Urinary bladder (tissue), 4 donors: ENCODE data around the gene TP53AIP1. TPM values are rescaled to one million over a fixed set of nuclear protein-coding genes. Genes with fewer than 3 reads are reported as not detected.

Experiments used
- DNase-seq: peaks from one replicate; pipeline ENCODE4 v3.0.0-alpha.2; 2015; ENCODE audit errors: extremely low spot score
- H3K27ac ChIP-seq: one replicate; pipeline ENCODE4 v1.5.1; 2013; ENCODE audit warnings: low read depth, mild to moderate bottlenecking, moderate library complexity
- H3K36me3 ChIP-seq: one replicate; pipeline ENCODE4 v1.6.1; 2013; ENCODE audit warnings: mild to moderate bottlenecking, moderate library complexity; ENCODE audit not compliant: insufficient read depth
- H3K4me1 ChIP-seq: one replicate; pipeline ENCODE4 v1.6.1; 2013; ENCODE audit warnings: mild to moderate bottlenecking, moderate library complexity; ENCODE audit not compliant: insufficient read depth
- H3K4me3 ChIP-seq: one replicate; pipeline ENCODE4 v1.5.1; 2013; ENCODE audit warnings: low read depth, low read length
- WGBS: extraction: QIAGEN DNeasy Blood & Tissue Kit; methylation state at CpG from one replicate; pipeline ENCODE4 v1.1.7; 2013; 5-methylcytosine and 5-hydroxymethylcytosine counted together
- polyA plus RNA-seq: library from polyadenylated mRNA; stranded (reverse); fragments of 200-250 nt; gene quantifications from one replicate; pipeline ENCODE4 v1.2.3, GENCODE V29; 2013
- total RNA-seq: library from RNA; depleted of rRNA; stranded (reverse); fragments of >200 nt; gene quantifications from one replicate; pipeline ENCODE4 v1.2.3, GENCODE V29; 2014
- donor health status: healthy with polysubstance abuse.
- donor health status: healthy.

The TP53AIP1 gene
- total and polyA plus RNA-seq, 2 donors, result 0.11 TPM; not detected in 1

DNA sequence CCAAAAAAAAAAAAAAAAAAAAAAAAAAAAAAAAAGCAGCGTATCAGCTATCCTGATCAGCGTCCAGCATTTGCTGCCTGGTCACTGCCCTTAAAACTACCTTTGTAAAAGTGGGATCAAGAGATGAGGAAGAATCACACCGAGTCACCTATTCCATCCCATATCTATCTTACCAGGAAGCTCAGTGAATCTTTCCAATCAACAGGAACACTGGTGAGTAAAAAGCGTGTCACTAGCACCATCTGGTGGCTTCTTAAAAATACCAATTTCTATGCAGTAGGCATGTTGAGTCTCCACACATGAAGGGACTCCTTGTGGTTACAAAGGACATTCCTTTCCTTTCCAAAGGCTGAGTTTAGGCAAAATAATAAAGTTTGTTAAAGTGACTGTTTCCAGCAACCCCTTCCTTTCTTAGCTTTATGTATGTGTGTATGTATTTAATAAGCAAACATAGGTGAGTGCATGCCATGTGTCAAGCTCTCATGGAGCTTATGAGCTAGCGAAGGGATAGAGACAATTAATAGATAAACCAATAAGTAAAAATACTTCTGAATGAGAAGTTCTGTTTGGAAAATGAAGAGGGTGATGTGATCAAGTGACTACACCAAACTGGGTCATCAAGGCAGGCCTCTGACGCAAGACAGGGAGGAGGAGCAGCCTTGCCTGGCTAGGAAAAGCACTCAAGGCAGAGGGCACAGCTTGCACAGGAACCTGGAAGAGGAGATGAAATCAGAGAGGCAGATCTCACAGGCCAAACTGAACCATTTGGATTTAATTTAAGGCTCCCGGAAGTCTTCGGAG is 13.9 kb upstream of the TP53AIP1 start:
- Histone ChIP-seq H3K27ac (no peak overlapping the region), H3K4me3 (no peak overlapping the region), H3K36me3 (no peaks in the 10 kb centered on the region), H3K4me1 (no peaks in the 10 kb centered on the region)
- DNase-seq, result peak; percentile 33
- WGBS, result 48% methylated on average over 8 of the region's 8 CpGs

DNA sequence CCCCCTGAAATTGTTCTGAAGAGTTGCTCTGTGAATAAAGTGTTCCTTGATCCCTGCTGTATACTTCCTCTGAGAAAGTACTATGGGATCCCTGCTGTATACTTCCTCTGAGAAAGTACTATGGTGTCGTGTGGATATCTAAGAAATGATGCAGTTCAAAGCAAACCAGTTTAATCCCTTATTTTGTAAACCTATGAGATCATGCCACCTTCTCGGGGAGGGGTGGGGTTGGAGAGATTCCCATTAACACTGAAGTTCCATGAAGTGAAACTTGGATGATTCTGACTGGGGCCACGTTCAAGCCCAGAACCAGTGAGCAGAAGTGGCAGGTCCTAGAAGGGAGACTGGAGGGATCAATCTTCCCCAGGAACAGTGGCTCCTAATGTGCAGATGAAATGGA is 13.0 kb upstream of the TP53AIP1 start:
- no peak for DNase-seq
- 46% methylated on average over 3 of the region's 3 CpGs for WGBS
- Histone ChIP-seq H3K36me3 (no peaks in the 10 kb centered on the region), H3K4me3 (no peak overlapping the region), H3K27ac (no peak overlapping the region), H3K4me1 (no peaks in the 10 kb centered on the region)

DNA sequence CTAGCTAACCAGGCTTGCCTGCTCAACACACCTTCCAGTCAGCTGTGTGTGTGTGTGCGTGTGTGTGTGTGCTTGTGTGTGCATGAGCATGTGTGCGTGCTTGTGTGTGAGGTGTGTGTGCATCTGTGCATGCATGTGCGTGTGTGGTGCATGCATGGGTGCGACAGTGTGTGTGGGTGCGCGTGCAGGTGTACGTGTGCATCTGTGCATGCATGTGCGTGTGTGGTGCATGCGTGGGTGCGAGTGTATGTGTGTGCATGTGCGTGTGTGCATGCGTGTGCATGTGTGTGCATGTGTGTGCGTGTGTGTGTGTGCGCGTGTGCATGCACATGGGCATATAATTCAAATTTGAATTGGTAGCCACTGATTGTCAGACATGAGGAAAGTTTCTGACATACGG is 10.5 kb upstream of the TP53AIP1 start:
- H3K27ac ChIP-seq, result no peak overlapping the region
- no peaks in the 10 kb centered on the region for H3K4me1 ChIP-seq
- no peaks in the 10 kb centered on the region for H3K36me3 ChIP-seq
- H3K4me3 ChIP-seq, result no peak overlapping the region
- WGBS, result 96% methylated on average over 16 of the region's 16 CpGs
- DNase-seq, result no peak

DNA sequence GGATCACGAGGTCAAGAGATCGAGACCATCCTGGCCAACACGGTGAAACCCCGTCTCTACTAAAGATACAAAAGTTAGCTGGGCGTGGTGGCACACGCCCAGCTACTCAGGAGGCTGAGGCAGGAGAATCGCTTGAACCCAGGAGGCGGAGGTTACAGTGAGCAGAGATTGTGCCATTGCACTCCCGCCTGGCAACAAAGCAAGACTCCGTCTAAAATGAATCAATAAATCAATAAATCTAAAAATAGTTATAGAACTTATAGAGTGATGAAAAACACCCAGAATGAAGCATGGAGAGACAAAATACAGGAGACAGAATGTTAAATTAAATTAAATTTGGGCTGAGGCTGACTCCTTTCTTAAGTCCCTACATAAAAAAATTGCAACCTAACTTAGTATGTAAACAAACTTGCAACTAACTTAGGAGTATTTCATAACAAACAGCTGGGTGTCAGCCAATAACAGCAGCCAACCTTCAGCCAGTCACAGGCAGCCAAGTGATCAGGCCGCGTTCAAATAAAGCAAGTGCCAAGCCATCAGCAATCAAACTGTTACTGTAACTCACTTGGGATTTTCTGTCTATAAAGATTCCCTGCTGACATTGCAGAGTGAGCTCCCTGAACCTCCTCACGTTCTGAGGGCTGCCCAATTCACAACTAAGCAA is 7.3 kb upstream of the TP53AIP1 start:
- H3K36me3 ChIP-seq, result no peaks in the 10 kb centered on the region
- no peaks in the 10 kb centered on the region for H3K4me1 ChIP-seq
- DNase-seq, result no peak
- H3K4me3 ChIP-seq, result no peak overlapping the region
- no peak overlapping the region for H3K27ac ChIP-seq
- 69% methylated on average over 13 of the region's 13 CpGs for WGBS

DNA sequence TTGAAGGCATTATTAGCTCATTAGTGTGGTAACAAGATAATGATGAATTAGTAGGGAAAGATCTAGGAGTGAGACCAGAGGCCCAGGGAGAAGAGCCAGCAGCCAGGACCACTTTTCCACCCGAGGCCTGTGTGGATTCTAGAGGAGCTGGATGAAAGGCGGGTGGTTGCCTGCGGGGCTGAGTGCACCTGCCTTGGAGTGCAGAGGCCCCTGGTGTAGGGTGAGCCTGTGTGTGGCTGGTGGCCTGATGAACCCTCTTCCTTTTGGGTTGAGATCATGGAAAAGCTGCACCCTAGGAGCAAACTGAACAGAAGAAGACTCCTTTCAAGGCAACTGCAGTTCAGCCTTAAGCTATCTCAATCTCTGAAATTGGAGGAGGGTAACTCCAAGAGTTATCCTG is 5.9 kb upstream of the TP53AIP1 start:
- Histone ChIP-seq H3K36me3 (no peaks in the 10 kb centered on the region), H3K27ac (no peak overlapping the region), H3K4me3 (no peak overlapping the region), H3K4me1 (no peaks in the 10 kb centered on the region)
- DNase-seq, result no peak
- 69% methylated on average over 3 of the region's 3 CpGs for WGBS

DNA sequence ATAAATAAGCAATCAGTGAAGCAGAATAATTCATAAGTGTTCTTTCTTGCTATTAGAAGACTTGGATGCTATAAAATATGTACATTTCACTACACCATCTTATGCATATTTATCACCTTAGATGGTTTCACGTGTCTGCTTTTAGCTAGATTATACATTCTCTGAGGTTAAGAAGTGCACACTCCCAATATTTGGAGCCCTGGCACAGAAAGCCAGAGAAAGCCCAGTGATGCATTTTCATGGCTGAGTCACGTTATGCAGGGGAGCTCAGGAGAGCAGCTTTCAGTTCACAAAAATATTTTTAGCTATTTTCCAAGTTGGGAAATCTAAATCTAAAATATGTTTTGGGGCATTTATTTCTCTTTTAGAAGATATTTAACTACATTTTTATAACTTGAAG is 5.1 kb upstream of the TP53AIP1 start:
- 77% methylated on average over 2 of the region's 2 CpGs for WGBS
- H3K4me1 ChIP-seq, result no peaks in the 10 kb centered on the region
- H3K36me3 ChIP-seq, result no peaks in the 10 kb centered on the region
- H3K27ac ChIP-seq, result no peak overlapping the region
- DNase-seq, result no peak
- no peak overlapping the region for H3K4me3 ChIP-seq

DNA sequence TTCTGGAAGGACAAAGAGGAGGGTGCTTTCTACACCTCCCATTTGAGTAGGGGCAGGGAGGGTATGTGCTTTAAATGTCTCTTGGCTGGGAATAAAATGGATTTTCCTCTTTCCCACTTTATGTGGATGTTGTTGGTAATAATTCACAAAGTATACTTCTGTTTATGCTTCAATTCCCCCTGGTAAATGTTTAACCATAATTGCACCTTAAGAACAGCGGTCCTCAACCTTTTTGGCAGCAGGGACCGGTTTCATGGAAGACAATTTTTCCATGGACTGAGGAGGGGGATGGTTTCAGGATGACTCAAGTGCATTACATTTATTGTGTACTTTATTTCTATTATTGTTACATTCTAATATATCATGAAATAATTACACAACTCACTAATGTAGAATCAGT is 4.0 kb upstream of the TP53AIP1 start:
- 95% methylated on average over 2 of the region's 2 CpGs for WGBS
- no peak for DNase-seq
- Histone ChIP-seq H3K27ac (no peak overlapping the region), H3K4me3 (no peak overlapping the region), H3K4me1 (no peaks in the 10 kb centered on the region), H3K36me3 (no peaks in the 10 kb centered on the region)

DNA sequence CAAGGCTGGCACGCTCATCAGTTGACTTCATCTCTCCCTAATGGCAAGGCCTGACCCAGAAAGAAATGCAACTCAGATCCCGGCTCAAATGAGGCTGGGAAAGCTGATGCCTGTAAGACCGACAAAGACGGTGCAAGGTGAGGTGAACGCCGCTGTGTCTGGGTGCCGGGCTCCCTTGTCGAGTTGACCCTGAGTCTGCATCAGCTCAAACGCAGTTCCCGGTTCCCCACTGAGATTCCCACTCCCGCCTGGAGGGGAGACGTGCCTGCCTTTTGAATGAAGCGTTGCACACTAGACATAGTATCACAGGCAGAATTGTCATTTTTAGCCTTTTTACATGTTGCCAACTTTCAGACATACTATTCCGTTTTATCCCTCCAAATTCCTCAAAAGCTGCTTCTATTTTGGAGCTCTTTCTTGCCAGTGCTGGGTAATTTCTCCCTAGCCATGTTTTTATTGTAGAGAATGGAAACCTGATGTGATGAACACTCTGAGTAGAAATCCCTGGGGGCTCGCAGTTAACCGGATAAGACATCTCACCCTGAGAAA is 831 bp upstream of the TP53AIP1 start:
- no peaks in the 10 kb centered on the region for H3K36me3 ChIP-seq
- no peak for DNase-seq
- 73% methylated on average over 16 of the region's 16 CpGs for WGBS
- no peaks in the 10 kb centered on the region for H3K4me1 ChIP-seq
- H3K27ac ChIP-seq, result no peak overlapping the region
- no peak overlapping the region for H3K4me3 ChIP-seq

DNA sequence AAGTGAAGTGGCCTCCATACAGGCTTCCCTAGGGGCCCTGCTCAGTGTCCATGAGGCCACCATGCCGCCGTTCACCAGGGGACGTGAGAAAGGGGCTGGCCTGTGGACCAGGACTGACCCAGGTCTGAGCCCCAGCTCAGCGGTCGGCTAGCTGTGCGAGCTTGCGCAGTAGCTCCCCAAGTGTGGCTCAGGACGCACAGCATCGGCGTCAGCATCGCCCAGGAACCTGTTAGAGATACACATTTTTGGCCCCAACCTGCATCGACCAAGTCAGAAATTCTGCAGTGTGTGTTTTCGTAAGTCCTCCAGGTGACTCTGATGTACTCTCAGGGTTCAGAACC is 429 bp downstream of the TP53AIP1 start:
- Histone ChIP-seq H3K4me1 (no peaks in the 10 kb centered on the region), H3K4me3 (no peak overlapping the region), H3K36me3 (no peaks in the 10 kb centered on the region), H3K27ac (no peak overlapping the region)
- WGBS, result 94% methylated on average over 13 of the region's 13 CpGs
- DNase-seq, result no peak

DNA sequence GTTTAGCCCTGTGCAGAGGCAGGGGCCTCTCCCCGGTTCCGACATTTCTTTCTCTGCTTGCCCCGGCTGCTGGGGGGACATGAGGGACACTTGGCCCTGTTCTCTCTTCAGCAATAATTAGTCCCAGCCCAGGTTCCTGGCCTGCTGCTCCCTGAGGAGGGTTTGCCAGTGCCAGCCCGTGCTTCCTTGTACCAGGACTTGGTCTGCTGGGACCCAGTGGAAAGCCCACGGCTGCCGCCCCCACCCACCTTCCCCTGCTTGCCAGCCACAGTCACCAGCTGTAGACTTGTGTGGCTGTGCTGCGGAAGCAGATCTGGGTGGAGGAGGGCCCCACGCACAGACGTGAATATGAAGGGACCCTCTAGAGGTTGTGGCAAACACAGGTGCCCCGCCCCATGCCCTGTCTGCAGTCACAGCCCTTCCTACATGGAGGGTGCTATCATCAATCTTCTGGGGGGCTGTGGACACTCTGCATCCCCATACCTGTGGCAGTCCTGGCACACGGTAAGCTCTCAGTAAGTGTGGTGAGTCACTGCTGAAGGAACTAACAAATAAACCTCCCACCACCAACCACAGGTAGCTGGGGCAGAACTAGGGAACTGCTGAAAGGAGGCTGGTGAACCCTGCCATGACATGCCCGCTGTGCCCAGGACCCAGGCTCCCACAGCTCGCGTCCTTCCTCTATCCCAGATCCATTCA is 949 bp downstream of the TP53AIP1 start:
- Histone ChIP-seq H3K36me3 (no peaks in the 10 kb centered on the region), H3K4me3 (no peak overlapping the region), H3K27ac (no peak overlapping the region), H3K4me1 (no peaks in the 10 kb centered on the region)
- no peak for DNase-seq
- WGBS, result 89% methylated on average over 14 of the region's 14 CpGs

DNA sequence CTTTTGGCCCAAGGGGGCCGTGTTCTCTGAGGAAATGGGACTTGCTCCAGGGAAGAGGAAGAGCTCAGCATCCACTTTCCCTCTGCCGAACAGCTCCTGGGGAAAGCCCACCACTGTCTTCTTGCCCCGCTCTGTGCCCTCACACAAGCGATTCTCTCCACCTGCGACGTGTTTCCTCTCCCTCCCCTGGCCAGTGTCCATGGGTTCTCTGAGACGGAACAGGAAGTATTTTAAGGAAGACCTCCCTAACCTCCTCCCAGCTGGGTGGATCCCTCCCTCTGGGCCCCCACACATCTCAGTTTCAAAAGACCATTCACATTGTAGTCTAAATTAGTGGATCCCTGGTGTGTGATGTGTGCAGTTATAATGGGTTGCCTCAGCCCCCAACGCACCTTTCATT is 1.6 kb downstream of the TP53AIP1 start:
- Histone ChIP-seq H3K27ac (no peak overlapping the region), H3K4me3 (no peak overlapping the region), H3K36me3 (no peaks in the 10 kb centered on the region), H3K4me1 (no peaks in the 10 kb centered on the region)
- WGBS, result 80% methylated on average over 8 of the region's 8 CpGs
- no peak for DNase-seq

DNA sequence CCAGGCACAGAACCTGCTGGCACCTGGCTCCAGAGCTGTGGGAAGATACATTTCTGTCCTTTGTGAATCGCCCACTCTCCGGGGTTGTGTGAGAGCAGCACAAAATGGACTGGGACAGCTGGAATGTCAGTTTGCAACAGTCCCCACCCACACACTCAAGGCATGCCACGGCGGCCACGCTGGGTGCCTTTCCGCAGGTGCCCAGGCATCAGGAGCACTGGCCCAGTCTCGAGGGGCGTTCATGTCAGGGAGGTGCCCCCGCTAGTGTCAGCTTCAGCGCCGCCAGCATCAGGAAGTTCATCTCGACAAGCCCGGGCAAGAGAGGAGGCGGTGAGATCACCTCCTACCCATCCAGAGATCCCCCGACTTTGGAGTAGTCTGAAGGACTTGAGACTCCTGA is 2.1 kb downstream of the TP53AIP1 start:
- Histone ChIP-seq H3K4me1 (no peaks in the 10 kb centered on the region), H3K4me3 (no peak overlapping the region), H3K27ac (no peak overlapping the region), H3K36me3 (no peaks in the 10 kb centered on the region)
- DNase-seq, result no peak
- 86% methylated on average over 15 of the region's 15 CpGs for WGBS

DNA sequence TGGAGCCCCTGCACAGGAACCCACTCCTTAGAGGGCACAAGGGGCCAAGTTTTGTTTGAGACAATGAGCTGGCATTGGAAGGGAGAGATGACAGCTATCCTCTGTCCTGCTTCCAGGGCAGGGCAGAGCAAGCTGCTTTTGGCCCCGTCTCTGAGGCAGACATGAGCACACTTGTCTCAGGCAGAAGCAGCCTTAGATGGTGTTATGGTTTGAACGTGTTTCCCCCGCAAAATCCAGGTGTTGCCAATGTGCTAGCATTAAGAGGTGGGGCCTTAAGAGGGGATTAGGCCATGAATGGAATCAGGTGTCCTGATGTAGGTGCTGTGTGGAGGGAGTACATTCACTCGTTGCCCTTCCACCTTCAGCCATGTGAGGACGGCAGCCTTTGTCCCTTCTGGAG is 2.5 kb downstream of the TP53AIP1 start:
- H3K27ac ChIP-seq, result no peak overlapping the region
- no peaks in the 10 kb centered on the region for H3K36me3 ChIP-seq
- no peak overlapping the region for H3K4me3 ChIP-seq
- H3K4me1 ChIP-seq, result no peaks in the 10 kb centered on the region
- DNase-seq, result no peak
- 69% methylated on average over 5 of the region's 5 CpGs for WGBS

DNA sequence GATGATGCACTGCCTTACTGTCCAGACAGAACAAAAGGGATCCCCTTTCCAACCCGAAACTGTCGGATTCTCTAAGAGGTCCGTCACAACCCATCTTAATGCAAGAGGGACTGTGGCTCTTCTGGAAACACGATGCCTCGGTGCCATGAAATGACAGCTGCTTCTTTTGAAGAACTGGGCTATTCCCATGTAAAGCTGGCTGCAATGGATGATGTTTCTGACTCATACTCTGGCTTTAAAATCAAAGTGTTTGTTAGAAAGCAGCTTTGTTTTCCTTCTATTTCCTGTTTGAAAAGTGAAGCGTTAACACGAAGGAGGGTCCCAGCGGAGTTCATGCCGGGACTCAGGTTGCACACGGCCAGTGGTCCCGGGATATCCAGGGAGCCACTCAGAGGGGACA is 3.1 kb downstream of the TP53AIP1 start:
- Histone ChIP-seq H3K4me1 (no peaks in the 10 kb centered on the region), H3K4me3 (no peak overlapping the region), H3K36me3 (no peaks in the 10 kb centered on the region), H3K27ac (no peak overlapping the region)
- WGBS, result 56% methylated on average over 11 of the region's 11 CpGs
- DNase-seq, result no peak
